MM.1S (cell line): Measurements from ENCODE around the gene DGLUCY.

ENCODE experiments used
- DNase-seq: peaks from one replicate; pipeline ENCODE4 v3.0.0-alpha.2; 2015
- H2AFZ ChIP-seq: fragments of 300-600 bp; sonication (generic); 2 replicates; pipeline ENCODE4 v1.6.0; 2016; ENCODE audit warnings: antibody characterized with exemption, low read length
- H3F3A ChIP-seq: fragments of 300-600 bp; sonication (generic); 2 replicates; pipeline ENCODE4 v1.6.1; 2016; ENCODE audit warnings: mild to moderate bottlenecking, antibody characterized with exemption, low read length, moderate library complexity, mixed read lengths; ENCODE audit not compliant: insufficient read depth
- H3K27ac ChIP-seq: fragments of 300-600 bp; sonication (generic); 2 replicates; pipeline ENCODE4 v1.5.1; 2016; ENCODE audit warnings: mild to moderate bottlenecking, low read length
- H3K27me3 ChIP-seq: fragments of 300-600 bp; sonication (generic); replicated peaks from 2 replicates; pipeline ENCODE4 v1.6.0; 2016; ENCODE audit warnings: low read length; ENCODE audit not compliant: insufficient read depth
- H3K36me3 ChIP-seq: fragments of 300-600 bp; sonication (generic); replicated peaks from 2 replicates; pipeline ENCODE4 v1.6.1; 2016; ENCODE audit warnings: mild to moderate bottlenecking, low read length, mixed read lengths; ENCODE audit not compliant: insufficient read depth
- H3K4me1 ChIP-seq: fragments of 300-600 bp; sonication (generic); 2 replicates; pipeline ENCODE4 v1.6.1; 2016; ENCODE audit warnings: low read length, mixed read lengths
- H3K4me2 ChIP-seq: fragments of 300-600 bp; sonication (generic); 2 replicates; pipeline ENCODE4 v1.6.0; 2016; ENCODE audit warnings: low read depth, low read length
- H3K4me3 ChIP-seq: fragments of 300-600 bp; sonication (generic); 2 replicates; pipeline ENCODE4 v1.5.1; 2016; ENCODE audit warnings: low read length, mixed read lengths
- H3K79me2 ChIP-seq: fragments of 300-600 bp; sonication (generic); 2 replicates; pipeline ENCODE4 v1.6.1; 2016; ENCODE audit warnings: mixed run types, low read length, mixed read lengths
- H3K9ac ChIP-seq: fragments of 300-600 bp; sonication (generic); 2 replicates; pipeline ENCODE4 v1.6.1; 2016; ENCODE audit warnings: low read length, mixed read lengths
- H3K9me2 ChIP-seq: fragments of 300-600 bp; sonication (generic); replicated peaks from 2 replicates; pipeline ENCODE4 v1.6.1; 2016; ENCODE audit warnings: mild to moderate bottlenecking, low read length, mixed read lengths; ENCODE audit not compliant: insufficient read depth
- H3K9me3 ChIP-seq: fragments of 300-600 bp; sonication (generic); replicated peaks from 2 replicates; pipeline ENCODE4 v1.6.1; 2016; ENCODE audit warnings: mild to moderate bottlenecking, low read length, mixed read lengths; ENCODE audit not compliant: insufficient read depth
- H4K20me1 ChIP-seq: fragments of 300-600 bp; sonication (generic); 2 replicates; pipeline ENCODE4 v1.6.1; 2016; ENCODE audit warnings: mild to moderate bottlenecking, low read length, moderate library complexity, mixed read lengths; ENCODE audit not compliant: insufficient read depth
- EZH2 ChIP-seq: fragments of 300-600 bp; sonication (generic); optimal IDR thresholded peaks from 2 replicates; pipeline ENCODE3; 2017; ENCODE audit warnings: low read depth, mild to moderate bottlenecking, antibody characterized with exemption, low read length, mixed read lengths
- EZH2phosphoT487 ChIP-seq: fragments of 300-600 bp; sonication (generic); IDR thresholded peaks from 2 replicates; pipeline ENCODE4 v1.6.1; 2018; ENCODE audit warnings: antibody characterized with exemption, low read length
- TF ChIP-seq, protein P1 (sequence below): fragments of 300-600 bp; sonication (generic); IDR thresholded peaks from 2 replicates; pipeline ENCODE4 v1.5.1; 2016; ENCODE audit warnings: antibody characterized with exemption, low read length, mixed read lengths

The DGLUCY gene

DNA sequence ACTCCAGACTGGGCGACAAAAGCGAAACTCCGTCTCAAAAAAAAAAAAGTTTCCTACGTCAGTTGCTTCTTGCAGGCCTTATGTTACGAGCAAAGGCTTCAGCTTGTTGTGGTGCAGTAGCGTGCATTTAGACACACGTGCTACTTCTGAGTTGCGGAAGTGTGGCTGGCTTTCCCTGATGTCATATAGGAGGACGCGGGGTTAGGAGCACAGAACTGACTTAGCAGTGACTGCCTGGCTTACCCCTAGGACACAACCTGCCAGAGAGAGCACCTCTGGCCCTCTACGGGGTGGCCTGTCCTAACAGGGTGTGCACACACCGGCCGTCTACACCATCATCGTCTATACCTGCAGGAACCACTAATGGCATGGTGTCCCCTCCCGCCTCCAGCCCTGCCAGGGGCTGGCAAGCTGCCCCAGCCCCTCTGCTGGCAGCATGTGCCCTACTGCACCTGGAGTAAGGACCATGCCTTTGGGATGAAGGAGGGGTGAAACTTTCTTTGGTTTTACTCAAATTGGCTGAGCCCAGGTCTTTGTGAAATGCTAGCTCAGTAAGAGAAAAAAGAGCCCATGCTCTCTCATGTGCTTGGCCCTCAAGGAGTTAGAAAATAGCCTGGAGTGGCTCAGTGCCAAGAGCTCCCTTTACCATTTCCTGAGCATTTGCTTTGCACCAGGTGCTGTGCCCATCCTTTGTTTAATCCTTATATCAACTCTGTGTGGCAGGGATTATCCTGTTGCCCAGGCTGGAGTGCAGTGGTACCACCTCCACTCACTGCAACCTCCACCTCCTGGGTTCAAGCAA is 132.4 kb downstream of the DGLUCY start:
- Histone ChIP-seq H3K79me2 (no peaks in the 10 kb centered on the region), H3K4me1 (peaks cover 31% of the 10 kb centered on the region), H3K9me2 (no peaks in the 10 kb centered on the region), H3K27me3 (no peaks in the 10 kb centered on the region), H2AFZ (no peak overlapping the region), H3K9me3 (no peaks in the 10 kb centered on the region), H3K36me3 (no peaks in the 10 kb centered on the region), H3F3A (0 out of 2 replicates have a peak, but pooled peaks cover 3% of the 10 kb centered on the region), H3K4me3 (no peak overlapping the region), H4K20me1 (no peaks in the 10 kb centered on the region), H3K4me2 (no peak overlapping the region), H3K9ac (no peak overlapping the region), H3K27ac (no peak overlapping the region)
- DNase-seq, result peak; percentile 18
- TF ChIP-seq EZH2phosphoT487, result no peak
- TF ChIP-seq EZH2, result no peak
- TF ChIP-seq, protein P1, sequence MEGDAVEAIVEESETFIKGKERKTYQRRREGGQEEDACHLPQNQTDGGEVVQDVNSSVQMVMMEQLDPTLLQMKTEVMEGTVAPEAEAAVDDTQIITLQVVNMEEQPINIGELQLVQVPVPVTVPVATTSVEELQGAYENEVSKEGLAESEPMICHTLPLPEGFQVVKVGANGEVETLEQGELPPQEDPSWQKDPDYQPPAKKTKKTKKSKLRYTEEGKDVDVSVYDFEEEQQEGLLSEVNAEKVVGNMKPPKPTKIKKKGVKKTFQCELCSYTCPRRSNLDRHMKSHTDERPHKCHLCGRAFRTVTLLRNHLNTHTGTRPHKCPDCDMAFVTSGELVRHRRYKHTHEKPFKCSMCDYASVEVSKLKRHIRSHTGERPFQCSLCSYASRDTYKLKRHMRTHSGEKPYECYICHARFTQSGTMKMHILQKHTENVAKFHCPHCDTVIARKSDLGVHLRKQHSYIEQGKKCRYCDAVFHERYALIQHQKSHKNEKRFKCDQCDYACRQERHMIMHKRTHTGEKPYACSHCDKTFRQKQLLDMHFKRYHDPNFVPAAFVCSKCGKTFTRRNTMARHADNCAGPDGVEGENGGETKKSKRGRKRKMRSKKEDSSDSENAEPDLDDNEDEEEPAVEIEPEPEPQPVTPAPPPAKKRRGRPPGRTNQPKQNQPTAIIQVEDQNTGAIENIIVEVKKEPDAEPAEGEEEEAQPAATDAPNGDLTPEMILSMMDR, result no peak

DNA sequence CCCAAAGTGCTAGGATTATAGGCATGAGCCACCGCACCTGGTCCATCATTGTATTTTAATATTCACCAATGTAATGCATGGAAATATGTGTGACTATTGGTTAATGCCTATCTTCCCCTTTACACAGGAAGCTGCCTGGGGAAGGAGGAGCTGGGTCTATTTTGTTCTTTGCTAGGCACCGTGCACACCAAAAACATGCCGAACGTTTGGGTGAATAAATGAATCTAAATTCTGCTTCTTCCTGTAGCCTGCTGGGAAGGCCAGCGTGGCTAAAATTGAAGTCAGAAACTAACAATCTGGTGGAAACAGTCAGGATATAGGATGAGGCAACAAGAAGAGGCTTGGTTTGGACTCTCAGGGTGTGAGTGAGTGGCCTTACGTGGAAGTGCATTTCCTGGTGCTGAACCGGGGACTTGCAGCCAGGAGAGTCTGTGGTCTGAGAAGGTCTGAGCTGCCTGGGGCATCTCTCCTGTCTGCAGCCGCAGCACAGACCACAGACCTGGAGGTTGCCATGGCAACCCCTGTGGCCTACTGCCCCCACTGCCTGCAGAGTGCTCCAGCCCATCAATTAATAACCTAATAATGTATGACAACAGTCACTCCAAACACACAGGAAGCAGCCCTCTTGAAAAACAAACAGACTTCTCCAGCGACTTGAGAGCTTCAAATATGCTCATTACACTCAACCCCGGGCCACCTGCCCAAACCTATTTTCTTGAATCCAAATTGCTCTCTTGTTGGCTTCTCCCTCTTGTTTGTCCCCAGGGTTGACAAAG is 136.2 kb downstream of the DGLUCY start:
- no peak overlapping the region for H2AFZ ChIP-seq
- no peaks in the 10 kb centered on the region for H3K36me3 ChIP-seq
- H3F3A ChIP-seq, result 0 out of 2 replicates have a peak, but pooled peaks cover 3% of the 10 kb centered on the region
- no peaks in the 10 kb centered on the region for H4K20me1 ChIP-seq
- no peaks in the 10 kb centered on the region for H3K79me2 ChIP-seq
- peak; percentile 93 for DNase-seq
- no peaks in the 10 kb centered on the region for H3K9me2 ChIP-seq
- no peak for TF ChIP-seq EZH2
- TF ChIP-seq, protein P1, result peak; percentile 39
- H3K4me3 ChIP-seq, result no peak overlapping the region
- peak overlapping the region; percentile 25; the same call in 1 of the 2 replicates for H3K9ac ChIP-seq
- no peaks in the 10 kb centered on the region for H3K27me3 ChIP-seq
- H3K27ac ChIP-seq, result peak overlapping the region; percentile 69; the same call in 1 of the 2 replicates
- no peaks in the 10 kb centered on the region for H3K9me3 ChIP-seq
- peaks cover 10% of the 10 kb centered on the region for H3K4me1 ChIP-seq
- peak overlapping the region; percentile 56 for H3K4me2 ChIP-seq

DNA sequence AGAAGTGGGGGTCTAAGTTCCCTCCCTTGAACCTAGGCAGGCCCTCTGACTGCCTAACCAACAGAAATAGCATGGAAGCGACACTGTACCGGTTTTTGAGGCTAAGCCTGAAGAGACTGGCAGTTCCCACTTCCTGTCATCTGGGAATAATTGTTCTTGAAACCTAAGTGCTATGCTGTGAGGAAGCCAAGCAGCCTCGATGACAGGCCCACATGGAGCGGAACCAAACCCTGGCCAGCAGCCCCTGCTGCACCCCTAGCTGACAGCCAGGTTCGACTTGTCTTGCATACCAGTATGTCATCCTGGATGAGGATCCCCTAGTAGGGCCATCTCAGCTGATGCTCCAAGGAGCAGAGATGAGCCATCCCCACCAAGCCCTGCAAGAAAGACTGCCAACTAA is 137.0 kb downstream of the DGLUCY start:
- no peak for DNase-seq
- H3K4me2 ChIP-seq, result no peak overlapping the region
- H2AFZ ChIP-seq, result no peak overlapping the region

More for the DNA sequence above, 137.0 kb downstream of the DGLUCY start:
- Histone ChIP-seq H3K4me3 (no peak overlapping the region), H3K4me1 (peaks cover 10% of the 10 kb centered on the region), H3K27me3 (no peaks in the 10 kb centered on the region), H3K79me2 (no peaks in the 10 kb centered on the region), H3K27ac (peak overlapping the region; percentile 69; the same call in 1 of the 2 replicates), H4K20me1 (no peaks in the 10 kb centered on the region), H3F3A (0 out of 2 replicates have a peak, but pooled peaks cover 3% of the 10 kb centered on the region), H3K9me2 (no peaks in the 10 kb centered on the region), H3K9ac (no peak overlapping the region), H3K36me3 (no peaks in the 10 kb centered on the region), H3K9me3 (no peaks in the 10 kb centered on the region)
- TF ChIP-seq, protein P1, result no peak
- TF ChIP-seq EZH2phosphoT487 (no peak), EZH2 (no peak)
